HepG2 (cell line): ENCODE data around the gene SLC25A33. TPM values are rescaled to one million over a fixed set of nuclear protein-coding genes. Genes with fewer than 3 reads are reported as not detected.

ENCODE experiments used
- CCDC6 ChIP-seq: sonication (generic); formaldehyde crosslinking; IDR thresholded peaks from 2 replicates; pipeline ENCODE4 v1.8.1; 2022; ENCODE audit warnings: mild to moderate bottlenecking, missing genetic modification reagents, moderate library complexity
- HOXA7 ChIP-seq: sonication (generic); formaldehyde crosslinking; IDR thresholded peaks from 2 replicates; pipeline ENCODE4 v1.8.1; 2022; ENCODE audit warnings: mild to moderate bottlenecking, missing genetic modification reagents, moderate library complexity
- NCOA5 ChIP-seq: sonication (generic); formaldehyde crosslinking; IDR thresholded peaks from 2 replicates; pipeline ENCODE4 v1.4.0; 2020; ENCODE audit warnings: missing genetic modification reagents
- SNAPC5 ChIP-seq: sonication (generic); formaldehyde crosslinking; IDR thresholded peaks from 2 replicates; pipeline ENCODE4 v1.8.1; 2023; ENCODE audit warnings: mild to moderate bottlenecking, missing genetic modification reagents, borderline replicate concordance
- XRCC5 ChIP-seq: fragments of 200-400 bp; formaldehyde crosslinking; optimal IDR thresholded peaks from 2 replicates; pipeline ENCODE3; 2017; ENCODE audit warnings: mild to moderate bottlenecking, low read length
- ZBTB40 ChIP-seq, 2 experiments: fragments of 450-650 bp in 1 of 2; sonication (generic) in 1 of 2; formaldehyde crosslinking in 1 of 2; IDR thresholded peaks; 2 replicates each; pipeline versions ENCODE4 v1.6.1 to v1.8.0; 2016 to 2022; ENCODE audit warnings: antibody characterized with exemption in 1 of 2, mild to moderate bottlenecking in 1 of 2, missing genetic modification reagents in 1 of 2
- ZFY ChIP-seq: sonication (generic); formaldehyde crosslinking; IDR thresholded peaks from 2 replicates; pipeline ENCODE4 v1.4.0; 2020; ENCODE audit warnings: missing genetic modification reagents
- ZKSCAN5 ChIP-seq: sonication (generic); formaldehyde crosslinking; IDR thresholded peaks from 2 replicates; pipeline ENCODE4 v1.5.1; 2020; ENCODE audit warnings: mild to moderate bottlenecking, missing genetic modification reagents
- ZNF234 ChIP-seq: sonication (generic); formaldehyde crosslinking; conservative IDR thresholded peaks from 2 replicates; pipeline ENCODE4 v1.5.1; 2020; ENCODE audit warnings: mild to moderate bottlenecking, missing genetic modification reagents
- ZNF260 ChIP-seq: sonication (generic); formaldehyde crosslinking; IDR thresholded peaks from 2 replicates; pipeline ENCODE4 v1.4.0; 2020; ENCODE audit warnings: missing genetic modification reagents, low read depth, mild to moderate bottlenecking, borderline replicate concordance
- ZNF773 ChIP-seq: sonication (generic); formaldehyde crosslinking; IDR thresholded peaks from 2 replicates; pipeline ENCODE4 v1.4.0; 2020; ENCODE audit warnings: missing genetic modification reagents, borderline replicate concordance
- polyA plus RNA-seq, 8 experiments: library from polyadenylated mRNA; depleted of rRNA in 3 of 8; stranded (reverse) in 7 of 8; unstranded in 1 of 8; fragments of >200 nt; fragmentation: Illumina TruSeq in 4 of 8; extraction: Trizol in 4 of 8; gene quantifications; 2 replicates each; pipeline versions ENCODE4 v1.2.1 to v1.2.3, GENCODE V29; 2011 to 2016; ENCODE audit warnings: low read depth in 4 of 8, missing spikeins in 1 of 8, mixed read lengths in 1 of 8; ENCODE audit not compliant: insufficient read depth in 1 of 8
- total RNA-seq, 5 experiments: library from RNA; depleted of rRNA; stranded (reverse); fragments of >200 nt; fragmentation: Illumina TruSeq; extraction: Trizol; gene quantifications; 2 replicates each; pipeline ENCODE4 v1.2.3, GENCODE V29; 2016; ENCODE audit warnings: low read depth in 1 of 5
- TF ChIP-seq, protein P1 (sequence below): fragments of 450-650 bp; IDR thresholded peaks from 2 replicates; pipeline ENCODE4 v1.6.1; 2017; ENCODE audit warnings: mild to moderate bottlenecking
- TF ChIP-seq, protein P2 (sequence below): sonication (generic); formaldehyde crosslinking; IDR thresholded peaks from 2 replicates; pipeline ENCODE4 v1.5.1; 2020; ENCODE audit warnings: mild to moderate bottlenecking, moderate library complexity, missing genetic modification reagents

Gene SLC25A33
- total and polyA plus RNA-seq, 2 of the 13 experiments (the other 11 are each of a cell fraction or from before 2014, with no cell fraction given), result 15.4 to 50.3 TPM

GRCh38 chr1:9553736-9554144 is 14.5 kb downstream of the SLC25A33 start (continued):
- TF ChIP-seq ZBTB40 (IDR thresholded peaks at IDR 0.05) (no peak), ZBTB40 (CRISPR knock-in tag; IDR thresholded peaks at IDR 0.05) (no peak; the same call in 1 of the 2 replicates), ZNF234 (CRISPR knock-in tag) (no peak), ZFY (CRISPR knock-in tag) (no peak), XRCC5 (no peak), CCDC6 (CRISPR knock-in tag) (peak; percentile 63; the same call in 1 of the 2 replicates), ZKSCAN5 (CRISPR knock-in tag) (peak; percentile 57; the same call in 1 of the 2 replicates), ZNF773 (CRISPR knock-in tag) (no peak), HOXA7 (CRISPR knock-in tag) (no peak), ZNF260 (CRISPR knock-in tag) (no peak), SNAPC5 (0 out of 2 replicates have a peak, but pooled peaks have one; percentile 41), NCOA5 (no peak)
- TF ChIP-seq, protein P1, sequence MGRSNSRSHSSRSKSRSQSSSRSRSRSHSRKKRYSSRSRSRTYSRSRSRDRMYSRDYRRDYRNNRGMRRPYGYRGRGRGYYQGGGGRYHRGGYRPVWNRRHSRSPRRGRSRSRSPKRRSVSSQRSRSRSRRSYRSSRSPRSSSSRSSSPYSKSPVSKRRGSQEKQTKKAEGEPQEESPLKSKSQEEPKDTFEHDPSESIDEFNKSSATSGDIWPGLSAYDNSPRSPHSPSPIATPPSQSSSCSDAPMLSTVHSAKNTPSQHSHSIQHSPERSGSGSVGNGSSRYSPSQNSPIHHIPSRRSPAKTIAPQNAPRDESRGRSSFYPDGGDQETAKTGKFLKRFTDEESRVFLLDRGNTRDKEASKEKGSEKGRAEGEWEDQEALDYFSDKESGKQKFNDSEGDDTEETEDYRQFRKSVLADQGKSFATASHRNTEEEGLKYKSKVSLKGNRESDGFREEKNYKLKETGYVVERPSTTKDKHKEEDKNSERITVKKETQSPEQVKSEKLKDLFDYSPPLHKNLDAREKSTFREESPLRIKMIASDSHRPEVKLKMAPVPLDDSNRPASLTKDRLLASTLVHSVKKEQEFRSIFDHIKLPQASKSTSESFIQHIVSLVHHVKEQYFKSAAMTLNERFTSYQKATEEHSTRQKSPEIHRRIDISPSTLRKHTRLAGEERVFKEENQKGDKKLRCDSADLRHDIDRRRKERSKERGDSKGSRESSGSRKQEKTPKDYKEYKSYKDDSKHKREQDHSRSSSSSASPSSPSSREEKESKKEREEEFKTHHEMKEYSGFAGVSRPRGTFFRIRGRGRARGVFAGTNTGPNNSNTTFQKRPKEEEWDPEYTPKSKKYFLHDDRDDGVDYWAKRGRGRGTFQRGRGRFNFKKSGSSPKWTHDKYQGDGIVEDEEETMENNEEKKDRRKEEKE, result no peak
- TF ChIP-seq, protein P2, sequence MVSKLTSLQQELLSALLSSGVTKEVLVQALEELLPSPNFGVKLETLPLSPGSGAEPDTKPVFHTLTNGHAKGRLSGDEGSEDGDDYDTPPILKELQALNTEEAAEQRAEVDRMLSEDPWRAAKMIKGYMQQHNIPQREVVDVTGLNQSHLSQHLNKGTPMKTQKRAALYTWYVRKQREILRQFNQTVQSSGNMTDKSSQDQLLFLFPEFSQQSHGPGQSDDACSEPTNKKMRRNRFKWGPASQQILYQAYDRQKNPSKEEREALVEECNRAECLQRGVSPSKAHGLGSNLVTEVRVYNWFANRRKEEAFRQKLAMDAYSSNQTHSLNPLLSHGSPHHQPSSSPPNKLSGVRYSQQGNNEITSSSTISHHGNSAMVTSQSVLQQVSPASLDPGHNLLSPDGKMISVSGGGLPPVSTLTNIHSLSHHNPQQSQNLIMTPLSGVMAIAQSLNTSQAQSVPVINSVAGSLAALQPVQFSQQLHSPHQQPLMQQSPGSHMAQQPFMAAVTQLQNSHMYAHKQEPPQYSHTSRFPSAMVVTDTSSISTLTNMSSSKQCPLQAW (CRISPR knock-in tag), result peak; percentile 96
